Suprapubic skin (tissue), 4 donors: Measurements from ENCODE around the gene SPINK1. TPM values are rescaled to one million over a fixed set of nuclear protein-coding genes. Genes with fewer than 3 reads are reported as not detected.

Experiments used
- DNase-seq, 2 donors: peaks; one replicate each; pipeline ENCODE4 v3.0.0-alpha.2; 2019; ENCODE audit warnings: low spot score in 2 of 2
- H3K27ac ChIP-seq: fragments of 200-600 bp; sonication (generic); one replicate; pipeline ENCODE4 v1.5.1; 2019
- H3K27me3 ChIP-seq: fragments of 200-600 bp; sonication (generic); one replicate; pipeline ENCODE4 v1.5.1; 2019
- H3K36me3 ChIP-seq: fragments of 200-600 bp; sonication (generic); one replicate; pipeline ENCODE4 v1.5.1; 2019
- H3K4me1 ChIP-seq: fragments of 200-600 bp; sonication (generic); one replicate; pipeline ENCODE4 v1.5.1; 2019
- H3K4me3 ChIP-seq: fragments of 200-600 bp; sonication (generic); one replicate; pipeline ENCODE4 v1.5.1; 2019; ENCODE audit warnings: mild to moderate bottlenecking
- H3K9me3 ChIP-seq: fragments of 200-600 bp; sonication (generic); one replicate; pipeline ENCODE4 v1.5.1; 2019
- EP300 ChIP-seq: sonication (generic); formaldehyde crosslinking; IDR thresholded peaks from one replicate; pipeline ENCODE4 v1.6.1; 2017; ENCODE audit warnings: antibody characterized with exemption
- POLR2A ChIP-seq, 2 donors: fragments of 450-650 bp; IDR thresholded peaks; one replicate each; pipeline ENCODE4 v1.6.1; 2017; ENCODE audit warnings: antibody characterized with exemption in 2 of 2, mild to moderate bottlenecking in 2 of 2, moderate library complexity in 2 of 2
- POLR2AphosphoS5 ChIP-seq, 3 donors: sonication (generic); formaldehyde crosslinking; IDR thresholded peaks; one replicate each; pipeline ENCODE4 v1.6.1; 2017; ENCODE audit warnings: antibody characterized with exemption in 3 of 3
- WGBS: methylation state at CpG from one replicate; pipeline ENCODE4 v1.1.5; 2018; 5-methylcytosine and 5-hydroxymethylcytosine counted together
- total RNA-seq, 4 donors: library from RNA; depleted of rRNA; stranded (reverse); fragments of >200 nt; gene quantifications; one replicate each; pipeline ENCODE4 v1.1.0, GENCODE V29; 2016
- TF ChIP-seq, protein P1 (sequence below), 2 donors: fragments of 200-600 bp in 1 of 2; fragments of 450-650 bp in 1 of 2; sonication (generic) in 1 of 2; IDR thresholded peaks; one replicate each; pipeline ENCODE4 v1.5.1; 2016 to 2019; ENCODE audit warnings: antibody characterized with exemption in 2 of 2, mild to moderate bottlenecking in 1 of 2, moderate library complexity in 1 of 2

SPINK1 gene
- total RNA-seq, 4 donors from 2014 or later: 2.5 to 64.5 TPM; not detected in 2

DNA sequence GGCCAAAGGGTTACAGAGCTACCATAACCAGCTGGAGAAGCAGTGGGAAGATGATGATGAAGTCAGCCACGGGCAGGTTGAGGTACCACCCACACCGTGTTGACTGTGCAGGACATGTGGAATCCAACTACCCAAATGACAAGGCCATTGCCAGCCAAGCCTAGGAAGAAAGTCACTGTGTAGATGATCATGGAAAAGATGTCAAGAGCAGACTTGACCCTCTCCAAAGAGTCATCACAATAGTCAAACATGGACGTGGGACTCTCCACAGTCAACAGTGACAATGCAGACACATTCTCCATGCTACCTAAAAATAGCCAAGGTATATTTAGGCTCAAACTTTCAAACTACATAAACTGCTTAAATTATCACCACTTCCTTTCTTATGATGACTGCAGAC lies 20.9 kb upstream of the SPINK1 start:
- no peaks in the 10 kb centered on the region for H3K9me3 ChIP-seq
- H3K4me1 ChIP-seq: no peaks in the 10 kb centered on the region
- no peaks in the 10 kb centered on the region for H3K27me3 ChIP-seq
- no peak overlapping the region for H3K4me3 ChIP-seq
- H3K36me3 ChIP-seq: no peaks in the 10 kb centered on the region
- DNase-seq: no peak
- H3K27ac ChIP-seq: no peak overlapping the region
- 58% methylated on average over 3 of the region's 3 CpGs for WGBS
- TF ChIP-seq, protein P1, sequence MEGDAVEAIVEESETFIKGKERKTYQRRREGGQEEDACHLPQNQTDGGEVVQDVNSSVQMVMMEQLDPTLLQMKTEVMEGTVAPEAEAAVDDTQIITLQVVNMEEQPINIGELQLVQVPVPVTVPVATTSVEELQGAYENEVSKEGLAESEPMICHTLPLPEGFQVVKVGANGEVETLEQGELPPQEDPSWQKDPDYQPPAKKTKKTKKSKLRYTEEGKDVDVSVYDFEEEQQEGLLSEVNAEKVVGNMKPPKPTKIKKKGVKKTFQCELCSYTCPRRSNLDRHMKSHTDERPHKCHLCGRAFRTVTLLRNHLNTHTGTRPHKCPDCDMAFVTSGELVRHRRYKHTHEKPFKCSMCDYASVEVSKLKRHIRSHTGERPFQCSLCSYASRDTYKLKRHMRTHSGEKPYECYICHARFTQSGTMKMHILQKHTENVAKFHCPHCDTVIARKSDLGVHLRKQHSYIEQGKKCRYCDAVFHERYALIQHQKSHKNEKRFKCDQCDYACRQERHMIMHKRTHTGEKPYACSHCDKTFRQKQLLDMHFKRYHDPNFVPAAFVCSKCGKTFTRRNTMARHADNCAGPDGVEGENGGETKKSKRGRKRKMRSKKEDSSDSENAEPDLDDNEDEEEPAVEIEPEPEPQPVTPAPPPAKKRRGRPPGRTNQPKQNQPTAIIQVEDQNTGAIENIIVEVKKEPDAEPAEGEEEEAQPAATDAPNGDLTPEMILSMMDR (IDR thresholded peaks at IDR 0.05): no peak
- TF ChIP-seq POLR2A (IDR thresholded peaks at IDR 0.05): no peak
- TF ChIP-seq POLR2AphosphoS5 (IDR thresholded peaks at IDR 0.05): no peak
- TF ChIP-seq EP300: no peak

DNA sequence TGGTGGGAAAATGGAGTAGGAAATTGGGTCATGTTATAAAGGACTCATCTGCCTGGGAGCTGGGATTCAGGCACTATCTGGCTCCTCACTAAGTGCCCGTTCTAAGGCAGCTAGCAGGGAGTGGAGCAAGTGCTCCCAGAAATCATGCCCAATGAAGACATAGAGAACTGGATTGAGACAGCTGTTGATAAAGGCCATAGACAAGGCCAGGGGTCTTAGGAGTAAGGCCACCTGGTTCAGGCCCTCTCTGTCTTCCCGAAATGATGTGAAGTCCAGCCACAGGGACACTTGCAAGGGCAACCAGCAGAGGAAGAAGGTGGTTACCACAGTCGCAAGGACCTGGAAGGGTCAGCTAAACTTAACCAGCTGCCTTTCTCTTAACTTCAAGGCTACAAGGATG lies 20.1 kb upstream of the SPINK1 start:
- no peaks in the 10 kb centered on the region for H3K9me3 ChIP-seq
- no peak overlapping the region for H3K27ac ChIP-seq
- no peak overlapping the region for H3K4me3 ChIP-seq
- H3K27me3 ChIP-seq: no peaks in the 10 kb centered on the region
- H3K36me3 ChIP-seq: no peaks in the 10 kb centered on the region
- 88% methylated on average over 3 of the region's 3 CpGs for WGBS
- no peaks in the 10 kb centered on the region for H3K4me1 ChIP-seq
- no peak for DNase-seq
- no peak for TF ChIP-seq POLR2A (IDR thresholded peaks at IDR 0.05)
- no peak for TF ChIP-seq EP300
- TF ChIP-seq, protein P1 (IDR thresholded peaks at IDR 0.05): no peak
- TF ChIP-seq POLR2AphosphoS5 (IDR thresholded peaks at IDR 0.05): no peak

DNA sequence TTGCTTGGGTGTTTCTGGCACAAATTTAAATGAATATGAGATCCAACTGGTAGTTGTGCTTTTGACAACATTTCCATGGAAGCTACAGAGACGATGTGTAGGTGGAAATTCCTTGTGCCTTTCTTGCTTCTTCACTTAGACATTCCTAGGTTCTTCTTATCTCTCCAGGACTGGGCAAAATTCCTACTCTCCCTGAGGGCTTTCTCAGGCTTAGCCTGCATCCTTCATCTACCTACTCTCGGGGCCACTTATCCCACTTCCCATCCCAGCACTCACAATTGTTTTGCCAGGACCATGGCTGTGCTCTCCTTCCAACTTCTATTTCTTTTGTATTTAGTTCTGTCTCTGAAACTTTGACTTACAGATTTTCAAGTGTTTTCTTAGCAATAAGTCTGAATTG lies 17.8 kb upstream of the SPINK1 start:
- Histone ChIP-seq H3K27ac (no peak overlapping the region), H3K4me3 (no peak overlapping the region), H3K36me3 (no peaks in the 10 kb centered on the region), H3K27me3 (no peaks in the 10 kb centered on the region), H3K9me3 (no peaks in the 10 kb centered on the region), H3K4me1 (no peaks in the 10 kb centered on the region)
- no peak for DNase-seq
- TF ChIP-seq EP300: no peak
- TF ChIP-seq POLR2AphosphoS5 (IDR thresholded peaks at IDR 0.05): no peak
- no peak for TF ChIP-seq POLR2A (IDR thresholded peaks at IDR 0.05)
- TF ChIP-seq, protein P1 (IDR thresholded peaks at IDR 0.05): no peak
- WGBS: 31% methylated on average over 2 of the region's 2 CpGs

DNA sequence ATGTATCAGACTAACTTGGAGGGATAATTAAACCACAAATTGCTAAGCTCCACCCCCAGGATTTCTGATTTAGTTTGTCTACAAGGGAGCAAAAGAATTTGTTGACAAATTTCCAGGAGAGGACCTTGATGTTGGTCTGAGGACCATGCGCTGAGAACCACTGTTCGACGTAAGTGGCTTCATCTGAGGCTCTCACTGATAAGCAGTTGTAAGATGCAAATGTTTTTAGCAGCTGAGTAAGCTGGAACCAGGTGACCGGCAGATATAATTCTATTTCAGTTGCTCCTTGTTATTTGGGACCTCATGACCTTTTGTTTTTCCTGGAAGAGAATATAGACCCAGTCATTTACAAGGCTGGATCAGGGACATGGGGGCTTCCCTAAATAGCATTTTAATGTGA lies 14.1 kb upstream of the SPINK1 start:
- H3K4me1 ChIP-seq: no peaks in the 10 kb centered on the region
- no peak overlapping the region for H3K27ac ChIP-seq
- no peaks in the 10 kb centered on the region for H3K27me3 ChIP-seq
- H3K9me3 ChIP-seq: no peaks in the 10 kb centered on the region
- H3K36me3 ChIP-seq: no peaks in the 10 kb centered on the region
- no peak for DNase-seq
- WGBS: 87% methylated on average over 4 of the region's 4 CpGs
- no peak overlapping the region for H3K4me3 ChIP-seq
- TF ChIP-seq POLR2AphosphoS5 (IDR thresholded peaks at IDR 0.05) (no peak), EP300 (no peak), POLR2A (IDR thresholded peaks at IDR 0.05) (no peak)
- TF ChIP-seq, protein P1 (IDR thresholded peaks at IDR 0.05): no peak

DNA sequence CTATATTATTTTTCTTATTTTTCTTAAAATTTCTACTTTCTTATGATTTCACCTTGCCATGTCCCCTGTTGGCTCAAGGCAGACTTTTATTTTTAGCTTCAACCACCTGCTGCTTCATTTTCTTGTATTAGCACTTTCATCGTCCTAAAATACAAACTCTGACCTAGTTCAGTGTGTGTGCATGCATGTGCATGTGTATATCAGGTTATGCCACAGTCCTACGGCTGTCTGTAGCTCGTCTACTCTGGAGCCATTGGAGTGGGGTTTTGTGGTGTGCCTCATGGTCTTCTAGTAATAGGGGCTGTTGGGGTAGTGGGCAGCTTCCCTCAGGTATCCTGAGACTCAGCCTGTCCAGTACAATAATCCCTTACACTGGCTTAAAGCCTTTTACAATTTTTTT lies 13.4 kb upstream of the SPINK1 start:
- Histone ChIP-seq H3K27me3 (no peaks in the 10 kb centered on the region), H3K9me3 (no peaks in the 10 kb centered on the region), H3K4me3 (no peak overlapping the region), H3K36me3 (no peaks in the 10 kb centered on the region), H3K4me1 (no peaks in the 10 kb centered on the region), H3K27ac (no peak overlapping the region)
- 40% methylated on average over 3 of the region's 3 CpGs for WGBS
- no peak for TF ChIP-seq POLR2A (IDR thresholded peaks at IDR 0.05)
- no peak for TF ChIP-seq EP300
- TF ChIP-seq POLR2AphosphoS5 (IDR thresholded peaks at IDR 0.05): no peak
- TF ChIP-seq, protein P1 (IDR thresholded peaks at IDR 0.05): no peak
- DNase-seq: no peak
